ENCODE data around the gene SETD2. TPM values are rescaled to one million over a fixed set of nuclear protein-coding genes. Genes with fewer than 3 reads are reported as not detected.

Gene SETD2
- total and polyA plus RNA-seq, 2 donors (not counting 1 experiment from before 2014, with no cell fraction given): 22.5 to 35.3 TPM

DNA sequence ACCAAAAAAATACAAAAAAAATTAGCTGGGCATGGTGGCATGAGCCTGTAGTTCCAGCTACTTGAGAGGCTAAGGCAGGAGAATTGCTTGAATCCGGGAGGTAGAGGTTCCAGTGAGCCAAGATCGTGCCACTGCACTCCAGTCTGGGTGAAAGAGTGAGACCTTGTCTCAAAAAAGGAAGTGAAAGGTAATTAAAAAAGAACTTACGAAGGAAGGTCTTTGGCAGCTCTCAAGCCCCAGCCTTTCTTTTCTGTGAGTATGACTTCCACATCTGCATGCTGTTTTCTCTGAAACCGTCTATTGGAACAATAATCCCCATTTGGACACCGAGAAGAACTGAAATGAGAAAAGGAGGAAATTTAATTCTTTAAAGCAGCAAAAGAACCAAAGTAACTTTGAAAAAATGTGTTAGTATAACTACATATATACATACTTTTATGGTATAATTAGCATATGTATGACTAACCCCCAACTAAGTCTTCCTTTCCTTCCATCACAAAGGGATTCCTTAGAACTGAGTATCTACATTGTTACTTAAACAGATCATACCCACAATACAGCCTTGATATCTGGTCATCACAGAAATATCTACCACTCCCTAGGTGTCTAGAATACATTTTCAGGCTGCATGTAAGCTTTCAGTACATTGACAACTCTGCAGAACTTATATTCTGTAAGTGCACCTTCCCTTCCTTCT is 50.1 kb downstream of the SETD2 start:
- TF ChIP-seq, protein P1, sequence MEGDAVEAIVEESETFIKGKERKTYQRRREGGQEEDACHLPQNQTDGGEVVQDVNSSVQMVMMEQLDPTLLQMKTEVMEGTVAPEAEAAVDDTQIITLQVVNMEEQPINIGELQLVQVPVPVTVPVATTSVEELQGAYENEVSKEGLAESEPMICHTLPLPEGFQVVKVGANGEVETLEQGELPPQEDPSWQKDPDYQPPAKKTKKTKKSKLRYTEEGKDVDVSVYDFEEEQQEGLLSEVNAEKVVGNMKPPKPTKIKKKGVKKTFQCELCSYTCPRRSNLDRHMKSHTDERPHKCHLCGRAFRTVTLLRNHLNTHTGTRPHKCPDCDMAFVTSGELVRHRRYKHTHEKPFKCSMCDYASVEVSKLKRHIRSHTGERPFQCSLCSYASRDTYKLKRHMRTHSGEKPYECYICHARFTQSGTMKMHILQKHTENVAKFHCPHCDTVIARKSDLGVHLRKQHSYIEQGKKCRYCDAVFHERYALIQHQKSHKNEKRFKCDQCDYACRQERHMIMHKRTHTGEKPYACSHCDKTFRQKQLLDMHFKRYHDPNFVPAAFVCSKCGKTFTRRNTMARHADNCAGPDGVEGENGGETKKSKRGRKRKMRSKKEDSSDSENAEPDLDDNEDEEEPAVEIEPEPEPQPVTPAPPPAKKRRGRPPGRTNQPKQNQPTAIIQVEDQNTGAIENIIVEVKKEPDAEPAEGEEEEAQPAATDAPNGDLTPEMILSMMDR (conservative IDR thresholded peaks at IDR 0.05 in 1 of 2, IDR thresholded peaks at IDR 0.05 in 1 of 2; ENCODE audit: low read depth in 1 of 2, low read length in 2 of 2): no peak
- TF ChIP-seq EZH2 (IDR thresholded peaks at IDR 0.05; ENCODE audit: low read length, missing control alignments): no peak
- H3K4me3 ChIP-seq (replicated peaks in 1 of 4; ENCODE audit: control extremely low read depth in 1 of 4, insufficient read depth in 1 of 4, low read depth in 3 of 4, low read length in 4 of 4): no peak overlapping the region
- peak; percentile 39 to 96 for DNase-seq (ENCODE audit: low read depth in 2 of 2)
- no peak overlapping the region for H3K9ac ChIP-seq (ENCODE audit: insufficient read depth, low read length)
- H3K27ac ChIP-seq (ENCODE audit: insufficient read depth, low read length): peak overlapping the region; percentile 77
- H3K9me3 ChIP-seq (ENCODE audit: control insufficient read depth, insufficient read depth, low read depth, low read length): no peaks in the 10 kb centered on the region
- H2AFZ ChIP-seq (ENCODE audit: low read length): no peak overlapping the region
- H3K79me2 ChIP-seq (ENCODE audit: control insufficient read depth, insufficient read depth, low read length): peaks cover 3% of the 10 kb centered on the region
- no peaks in the 10 kb centered on the region for H3K27me3 ChIP-seq (ENCODE audit: control insufficient read depth, insufficient read depth, low read length)
- H4K20me1 ChIP-seq (ENCODE audit: control insufficient read depth, extremely low read depth, insufficient read depth, low read length): no peaks in the 10 kb centered on the region
- H3K36me3 ChIP-seq (ENCODE audit: control insufficient read depth, insufficient read depth, low read length): peaks cover 3% of the 10 kb centered on the region
- H3K4me1 ChIP-seq (ENCODE audit: control insufficient read depth, extremely low read depth, insufficient read depth, low read length): peaks cover 6% of the 10 kb centered on the region
- peak overlapping the region; percentile 32 for H3K4me2 ChIP-seq (ENCODE audit: extremely low read depth, insufficient read depth, low read length)

DNA sequence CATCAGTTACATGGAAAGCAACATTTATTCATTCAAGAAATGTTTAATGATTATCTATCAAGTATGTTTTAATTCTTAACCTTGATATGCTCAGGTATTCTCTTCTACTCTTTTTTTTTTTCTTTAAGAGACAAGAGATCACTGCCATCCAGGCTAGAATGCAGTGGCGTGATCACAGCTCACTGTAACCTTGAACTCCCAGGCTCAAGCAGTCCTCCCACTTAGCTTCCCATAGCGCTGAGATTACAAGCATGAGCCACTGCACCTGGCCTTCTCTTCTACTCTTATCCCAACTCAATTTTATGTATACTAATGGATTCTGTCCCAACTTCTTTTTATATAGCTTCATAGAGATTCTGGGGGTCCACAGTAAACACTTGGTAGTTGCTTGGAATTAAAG is 50.9 kb downstream of the SETD2 start:
- H3K36me3 ChIP-seq (ENCODE audit: control insufficient read depth, insufficient read depth, low read length): peaks cover 3% of the 10 kb centered on the region
- H3K4me1 ChIP-seq (ENCODE audit: control insufficient read depth, extremely low read depth, insufficient read depth, low read length): peaks cover 8% of the 10 kb centered on the region
- H3K4me3 ChIP-seq (replicated peaks in 1 of 4; ENCODE audit: control extremely low read depth in 1 of 4, insufficient read depth in 1 of 4, low read depth in 3 of 4, low read length in 4 of 4): no peak overlapping the region
- no peaks in the 10 kb centered on the region for H3K9me3 ChIP-seq (ENCODE audit: control insufficient read depth, insufficient read depth, low read depth, low read length)
- H3K4me2 ChIP-seq (ENCODE audit: extremely low read depth, insufficient read depth, low read length): no peak overlapping the region
- TF ChIP-seq, protein P1 (conservative IDR thresholded peaks at IDR 0.05 in 1 of 2, IDR thresholded peaks at IDR 0.05 in 1 of 2; ENCODE audit: low read depth in 1 of 2, low read length in 2 of 2): no peak
- no peak for TF ChIP-seq EZH2 (IDR thresholded peaks at IDR 0.05; ENCODE audit: low read length, missing control alignments)
- no peaks in the 10 kb centered on the region for H4K20me1 ChIP-seq (ENCODE audit: control insufficient read depth, extremely low read depth, insufficient read depth, low read length)
- H2AFZ ChIP-seq (ENCODE audit: low read length): no peak overlapping the region
- DNase-seq (ENCODE audit: low read depth in 2 of 2): no peak
- no peaks in the 10 kb centered on the region for H3K27me3 ChIP-seq (ENCODE audit: control insufficient read depth, insufficient read depth, low read length)
- H3K27ac ChIP-seq (ENCODE audit: insufficient read depth, low read length): no peak overlapping the region
- H3K79me2 ChIP-seq (ENCODE audit: control insufficient read depth, insufficient read depth, low read length): peaks cover 3% of the 10 kb centered on the region
- no peak overlapping the region for H3K9ac ChIP-seq (ENCODE audit: insufficient read depth, low read length)

DNA sequence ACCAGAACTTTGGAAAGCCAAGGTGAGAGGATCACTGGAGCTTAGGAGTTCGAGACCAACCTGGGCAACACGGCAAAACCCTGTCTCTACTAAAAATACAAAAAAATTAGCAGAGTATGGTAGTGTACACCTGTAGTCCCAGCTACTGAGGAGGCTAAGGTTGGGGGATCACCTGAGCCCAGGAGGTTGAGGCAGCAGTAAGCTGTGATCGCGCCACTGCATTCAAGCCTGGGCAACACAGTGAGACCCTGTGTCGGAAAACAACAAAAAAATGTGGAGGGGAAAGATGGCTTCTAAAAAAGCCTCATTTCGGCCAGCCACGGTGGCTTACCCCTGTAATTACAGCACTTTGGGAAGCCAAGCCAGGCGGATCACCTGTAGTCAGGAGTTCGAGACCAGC is 54.5 kb downstream of the SETD2 start:
- Histone ChIP-seq H3K9ac (ENCODE audit: insufficient read depth, low read length) (no peak overlapping the region), H3K36me3 (ENCODE audit: control insufficient read depth, insufficient read depth, low read length) (peaks cover 3% of the 10 kb centered on the region), H3K27ac (ENCODE audit: insufficient read depth, low read length) (no peak overlapping the region)

More for the DNA sequence above, 54.5 kb downstream of the SETD2 start:
- H2AFZ ChIP-seq (ENCODE audit: low read length): no peak overlapping the region
- no peaks in the 10 kb centered on the region for H3K9me3 ChIP-seq (ENCODE audit: control insufficient read depth, insufficient read depth, low read depth, low read length)
- peaks cover 3% of the 10 kb centered on the region for H3K79me2 ChIP-seq (ENCODE audit: control insufficient read depth, insufficient read depth, low read length)
- H3K27me3 ChIP-seq (ENCODE audit: control insufficient read depth, insufficient read depth, low read length): no peaks in the 10 kb centered on the region
- DNase-seq (ENCODE audit: low read depth in 2 of 2): no peak
- H3K4me2 ChIP-seq (ENCODE audit: extremely low read depth, insufficient read depth, low read length): no peak overlapping the region
- no peaks in the 10 kb centered on the region for H4K20me1 ChIP-seq (ENCODE audit: control insufficient read depth, extremely low read depth, insufficient read depth, low read length)
- peaks cover 8% of the 10 kb centered on the region for H3K4me1 ChIP-seq (ENCODE audit: control insufficient read depth, extremely low read depth, insufficient read depth, low read length)
- no peak overlapping the region for H3K4me3 ChIP-seq (replicated peaks in 1 of 4; ENCODE audit: control extremely low read depth in 1 of 4, insufficient read depth in 1 of 4, low read depth in 3 of 4, low read length in 4 of 4)
- TF ChIP-seq, protein P1 (conservative IDR thresholded peaks at IDR 0.05 in 1 of 2, IDR thresholded peaks at IDR 0.05 in 1 of 2; ENCODE audit: low read depth in 1 of 2, low read length in 2 of 2): no peak
- TF ChIP-seq EZH2 (IDR thresholded peaks at IDR 0.05; ENCODE audit: low read length, missing control alignments): no peak

All from fibroblast of lung (primary cell).